K562 (cell line): ENCODE results near the gene PALM3. TPM values are rescaled to one million over a fixed set of nuclear protein-coding genes. Genes with fewer than 3 reads are reported as not detected.

ENCODE experiments used
- ATF7 ChIP-seq: fragments of 450-650 bp; IDR thresholded peaks from 2 replicates; pipeline ENCODE4 v1.7.1; 2014; ENCODE audit warnings: mild to moderate bottlenecking, moderate library complexity
- CAMTA2 ChIP-seq: fragments of 250-450 bp; sonication (Bioruptor Pico); conservative IDR thresholded peaks from 2 replicates; pipeline ENCODE4 v1.5.1; 2022
- CC2D1A ChIP-seq: fragments of 450-650 bp; IDR thresholded peaks from 2 replicates; pipeline ENCODE4 v1.6.1; 2017; ENCODE audit warnings: mild to moderate bottlenecking
- GATAD2B ChIP-seq: fragments of 450-650 bp; IDR thresholded peaks from 2 replicates; pipeline ENCODE4 v1.6.1; 2017; ENCODE audit warnings: mild to moderate bottlenecking, borderline replicate concordance
- GTF2A2 ChIP-seq: IDR thresholded peaks from 2 replicates; pipeline ENCODE4 v1.6.1; 2016; ENCODE audit warnings: mild to moderate bottlenecking, missing genetic modification characterization, missing compliant biosample characterization
- IRF9 ChIP-seq: fragments of 450-650 bp; IDR thresholded peaks from 2 replicates; pipeline ENCODE4 v1.6.1; 2016; ENCODE audit warnings: missing biosample characterization, missing genetic modification characterization
- MXI1 ChIP-seq: IDR thresholded peaks from 2 replicates; pipeline ENCODE4 v1.6.1; 2011; ENCODE audit warnings: low read depth, mild to moderate bottlenecking, improper control_type of control experiment, low read length
- NFIX ChIP-seq: fragments of 250-450 bp; sonication (Bioruptor Pico); IDR thresholded peaks from 2 replicates; pipeline ENCODE4 v1.4.0; 2020; ENCODE audit warnings: low read depth, mild to moderate bottlenecking, moderate library complexity
- NONO ChIP-seq, 2 experiments: fragments of 200-400 bp in 1 of 2; fragments of 450-650 bp in 1 of 2; formaldehyde crosslinking in 1 of 2; IDR thresholded peaks; 2 replicates each; pipeline ENCODE4 v1.6.1; 2017; ENCODE audit warnings: low read depth in 2 of 2, mild to moderate bottlenecking in 2 of 2, moderate library complexity in 2 of 2, low read length in 1 of 2
- NR2C1 ChIP-seq, 2 experiments: fragments of 450-650 bp; IDR thresholded peaks; 2 replicates each; pipeline ENCODE4 v1.6.1; 2017; ENCODE audit warnings: mild to moderate bottlenecking in 2 of 2, antibody characterized with exemption in 1 of 2, inconsistent platforms in 1 of 2, missing compliant biosample characterization in 1 of 2, missing genetic modification characterization in 1 of 2
- NR2F6 ChIP-seq: fragments of 450-650 bp; formaldehyde crosslinking; IDR thresholded peaks from 2 replicates; pipeline ENCODE4 v1.4.0; 2020; ENCODE audit warnings: mild to moderate bottlenecking
- PPARD ChIP-seq: fragments of 250-450 bp; sonication (Bioruptor Pico); IDR thresholded peaks from 2 replicates; pipeline ENCODE4 v1.8.0; 2022; ENCODE audit warnings: inconsistent platforms, mild to moderate bottlenecking, moderate library complexity
- RBM34 ChIP-seq: fragments of 200-400 bp; formaldehyde crosslinking; IDR thresholded peaks from 2 replicates; pipeline ENCODE4 v1.6.1; 2018; ENCODE audit warnings: low read length, borderline replicate concordance; ENCODE audit not compliant: insufficient read depth
- RFX7 ChIP-seq: fragments of 250-450 bp; sonication (Bioruptor Pico); IDR thresholded peaks from 2 replicates; pipeline ENCODE4 v1.5.1; 2021; ENCODE audit warnings: mild to moderate bottlenecking
- SMAD3 ChIP-seq: fragments of 450-650 bp; formaldehyde crosslinking; conservative IDR thresholded peaks from 2 replicates; pipeline ENCODE4 v1.4.0; 2020; ENCODE audit warnings: mild to moderate bottlenecking
- SMARCE1 ChIP-seq: fragments of 450-650 bp; IDR thresholded peaks from 2 replicates; pipeline ENCODE4 v1.7.1; 2016; ENCODE audit warnings: mild to moderate bottlenecking
- TAF15 ChIP-seq: fragments of 200-400 bp; formaldehyde crosslinking; IDR thresholded peaks from 2 replicates; pipeline ENCODE4 v1.6.1; 2017; ENCODE audit warnings: mild to moderate bottlenecking, low read depth, low read length, moderate library complexity
- ZBTB7A ChIP-seq: IDR thresholded peaks from 2 replicates; pipeline ENCODE4 v1.6.1; 2011; ENCODE audit warnings: low read depth, mild to moderate bottlenecking, low read length, moderate library complexity, borderline replicate concordance; ENCODE audit not compliant: control insufficient read depth
- ZBTB8A ChIP-seq: fragments of 450-650 bp; IDR thresholded peaks from 2 replicates; pipeline ENCODE4 v1.6.1; 2018; ENCODE audit warnings: mild to moderate bottlenecking, moderate library complexity; ENCODE audit not compliant: partially characterized antibody
- ZEB2 ChIP-seq: fragments of 450-650 bp; IDR thresholded peaks from 2 replicates; pipeline ENCODE4 v1.6.1; 2016
- ZNF274 ChIP-seq: IDR thresholded peaks from 2 replicates; pipeline ENCODE4 v1.6.1; 2011; ENCODE audit warnings: low read depth, mild to moderate bottlenecking, low read length, moderate library complexity, borderline replicate concordance
- ZNF277 ChIP-seq: fragments of 250-450 bp; sonication (Bioruptor Pico); IDR thresholded peaks from 2 replicates; pipeline ENCODE4 v1.8.0; 2022; ENCODE audit warnings: inconsistent platforms, mild to moderate bottlenecking, moderate library complexity, borderline replicate concordance
- ZNF717 ChIP-seq: fragments of 250-450 bp; sonication (Bioruptor Pico); IDR thresholded peaks from 2 replicates; pipeline ENCODE4 v1.5.0; 2021
- ZNF79 ChIP-seq: fragments of 250-450 bp; sonication (Bioruptor Pico); IDR thresholded peaks from 2 replicates; pipeline ENCODE4 v1.4.0; 2020; ENCODE audit warnings: low read depth, mild to moderate bottlenecking, moderate library complexity
- polyA plus RNA-seq, 8 experiments: library from polyadenylated mRNA; depleted of rRNA in 4 of 8; stranded (reverse) in 5 of 8; unstranded in 3 of 8; fragments of >200 nt; fragmentation: Nextera tagmentation in 2 of 8; fragmentation: Illumina TruSeq in 1 of 8; extraction: Ambion mirVana in 2 of 8; extraction: Trizol in 1 of 8; gene quantifications; 2 replicates each; pipeline versions ENCODE4 v1.2.1 to v1.2.3, GENCODE V29; 2011 to 2014; ENCODE audit warnings: inconsistent platforms in 1 of 8, missing spikeins in 1 of 8
- total RNA-seq, 7 experiments: library from RNA; depleted of rRNA in 6 of 7; stranded (reverse); fragments of >200 nt in 6 of 7; fragmentation: Illumina TruSeq in 2 of 7; extraction: Trizol in 2 of 7; gene quantifications; 2 replicates each; pipeline versions ENCODE4 v1.2.1 to v1.2.3, GENCODE V29; 2011 to 2021; ENCODE audit warnings: low replicate concordance in 1 of 7
- TF ChIP-seq, protein P1 (sequence below): sonication (generic); IDR thresholded peaks from 2 replicates; pipeline ENCODE4 v1.6.1; 2016
- TF ChIP-seq, protein P2 (sequence below): fragments of 450-650 bp; formaldehyde crosslinking; IDR thresholded peaks from 2 replicates; pipeline ENCODE4 v1.4.0; 2020; ENCODE audit warnings: mild to moderate bottlenecking, moderate library complexity

Gene PALM3
- total and polyA plus RNA-seq, 9 of the 15 experiments (the other 6 are each of a cell fraction or from before 2014, with no cell fraction given): 0.07 to 9.3 (median 3.3) TPM

DNA sequence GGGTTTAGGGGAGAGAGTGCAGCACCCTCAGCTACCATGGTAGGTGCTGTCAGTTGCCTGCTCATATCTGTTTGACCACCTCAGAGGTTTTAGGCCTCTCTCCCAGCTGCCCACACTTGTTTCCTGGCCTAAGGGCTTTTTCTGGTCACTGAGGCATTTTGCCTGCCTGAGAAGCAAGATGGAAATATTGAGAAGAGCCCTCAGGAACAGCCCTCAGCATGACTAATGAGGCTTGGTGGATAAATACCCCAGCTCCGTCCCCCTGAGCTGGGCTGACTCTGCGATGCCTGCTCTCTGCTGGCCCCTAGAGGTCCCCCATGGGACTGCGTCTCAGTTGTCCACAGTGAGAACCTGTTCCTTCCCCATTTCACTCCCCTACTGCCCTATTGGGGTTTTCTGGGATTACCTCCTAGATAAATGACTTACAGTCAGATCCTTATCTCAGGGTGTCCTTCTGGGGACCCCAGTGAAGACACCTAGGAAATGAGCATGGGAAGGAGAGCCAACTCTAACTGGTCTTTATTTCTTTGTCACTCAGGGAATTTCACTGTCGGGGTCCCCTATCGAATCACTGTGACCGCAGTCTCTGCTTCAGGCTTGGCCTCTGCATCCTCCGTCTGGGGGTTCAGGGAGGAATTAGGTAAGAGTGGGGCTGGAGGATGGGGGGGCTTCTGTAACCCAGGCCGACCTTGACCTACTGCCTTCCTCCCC lies 13.3 kb downstream of the PALM3 start (continued):
- TF ChIP-seq ZNF79: no peak
- TF ChIP-seq PPARD: no peak
- TF ChIP-seq SMAD3 (CRISPR knock-in tag): no peak
- TF ChIP-seq NR2C1 (IDR thresholded peaks at IDR 0.05): no peak
- no peak for TF ChIP-seq NR2C1 (tag; IDR thresholded peaks at IDR 0.05)
- TF ChIP-seq NR2F6 (CRISPR knock-in tag): no peak
- TF ChIP-seq NFIX: no peak
- 0 out of 2 replicates have a peak, but pooled peaks have one; percentile 26 for TF ChIP-seq SMARCE1
- no peak for TF ChIP-seq RBM34
- no peak for TF ChIP-seq ZBTB8A
- TF ChIP-seq, protein P1, sequence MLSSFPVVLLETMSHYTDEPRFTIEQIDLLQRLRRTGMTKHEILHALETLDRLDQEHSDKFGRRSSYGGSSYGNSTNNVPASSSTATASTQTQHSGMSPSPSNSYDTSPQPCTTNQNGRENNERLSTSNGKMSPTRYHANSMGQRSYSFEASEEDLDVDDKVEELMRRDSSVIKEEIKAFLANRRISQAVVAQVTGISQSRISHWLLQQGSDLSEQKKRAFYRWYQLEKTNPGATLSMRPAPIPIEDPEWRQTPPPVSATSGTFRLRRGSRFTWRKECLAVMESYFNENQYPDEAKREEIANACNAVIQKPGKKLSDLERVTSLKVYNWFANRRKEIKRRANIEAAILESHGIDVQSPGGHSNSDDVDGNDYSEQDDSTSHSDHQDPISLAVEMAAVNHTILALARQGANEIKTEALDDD: no peak
- no peak for TF ChIP-seq GTF2A2 (tag)
- no peak for TF ChIP-seq MXI1
- TF ChIP-seq ZNF717 (CRISPR knock-in tag): no peak
- TF ChIP-seq ZNF274: no peak
- no peak for TF ChIP-seq RFX7 (CRISPR knock-in tag)
- no peak for TF ChIP-seq IRF9 (tag)
- TF ChIP-seq ZNF277 (CRISPR knock-in tag): no peak
- TF ChIP-seq ATF7: peak; percentile 17; the same call in 1 of the 2 replicates
- TF ChIP-seq GATAD2B: no peak
- no peak for TF ChIP-seq NONO (IDR thresholded peaks at IDR 0.05; ENCODE audit: low read depth in 2 of 2, low read length in 1 of 2)
- no peak for TF ChIP-seq TAF15
- no peak for TF ChIP-seq ZEB2
- no peak for TF ChIP-seq ZBTB7A
- TF ChIP-seq, protein P2, sequence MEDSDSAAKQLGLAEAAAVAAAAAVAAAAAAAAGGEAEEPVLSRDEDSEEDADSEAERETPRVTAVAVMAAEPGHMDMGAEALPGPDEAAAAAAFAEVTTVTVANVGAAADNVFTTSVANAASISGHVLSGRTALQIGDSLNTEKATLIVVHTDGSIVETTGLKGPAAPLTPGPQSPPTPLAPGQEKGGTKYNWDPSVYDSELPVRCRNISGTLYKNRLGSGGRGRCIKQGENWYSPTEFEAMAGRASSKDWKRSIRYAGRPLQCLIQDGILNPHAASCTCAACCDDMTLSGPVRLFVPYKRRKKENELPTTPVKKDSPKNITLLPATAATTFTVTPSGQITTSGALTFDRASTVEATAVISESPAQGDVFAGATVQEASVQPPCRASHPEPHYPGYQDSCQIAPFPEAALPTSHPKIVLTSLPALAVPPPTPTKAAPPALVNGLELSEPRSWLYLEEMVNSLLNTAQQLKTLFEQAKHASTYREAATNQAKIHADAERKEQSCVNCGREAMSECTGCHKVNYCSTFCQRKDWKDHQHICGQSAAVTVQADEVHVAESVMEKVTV: 0 out of 2 replicates have a peak, but pooled peaks have one; percentile 24
- no peak for TF ChIP-seq CAMTA2 (CRISPR knock-in tag)
- peak; percentile 70 for TF ChIP-seq CC2D1A
